Progenitor cell of endocrine pancreas (in vitro differentiated cells): ENCODE measurements around the gene ATOH8. TPM values are rescaled to one million over a fixed set of nuclear protein-coding genes. Genes with fewer than 3 reads are reported as not detected.

Source experiments
- DNase-seq: peaks from one replicate; pipeline ENCODE4 v3.0.0; 2021; ENCODE audit warnings: low spot score; ENCODE audit not compliant: unreplicated experiment
- H3K27ac Mint-ChIP-seq: 2 replicates; pipeline ENCODE4 v1.8.0; 2021; ENCODE audit warnings: mild to moderate bottlenecking, moderate library complexity, mixed read lengths
- H3K27me3 Mint-ChIP-seq: 2 replicates; pipeline ENCODE4 v1.8.0; 2021; ENCODE audit warnings: mixed read lengths
- H3K36me3 Mint-ChIP-seq: 2 replicates; pipeline ENCODE4 v1.8.0; 2022; ENCODE audit warnings: mixed read lengths; ENCODE audit not compliant: insufficient read depth
- H3K4me1 Mint-ChIP-seq: 2 replicates; pipeline ENCODE4 v1.8.0; 2021; ENCODE audit warnings: low read depth, mixed read lengths
- H3K4me3 Mint-ChIP-seq: 2 replicates; pipeline ENCODE4 v1.8.0; 2021; ENCODE audit warnings: low read depth, mild to moderate bottlenecking, moderate library complexity, mixed read lengths
- H3K9me3 Mint-ChIP-seq: 2 replicates; pipeline ENCODE4 v1.8.0; 2021; ENCODE audit warnings: low read depth, mixed read lengths
- CTCF ChIP-seq: fragments of 200-600 bp; sonication (generic); IDR thresholded peaks from one replicate; pipeline ENCODE4 v1.5.0; 2021; ENCODE audit warnings: antibody characterized with exemption, mild to moderate bottlenecking; ENCODE audit not compliant: unreplicated experiment
- total RNA-seq: library from RNA; stranded (reverse); gene quantifications from 2 replicates; pipeline ENCODE4 v1.2.1, GENCODE V29; 2021

The ATOH8 gene
- total RNA-seq, 1 donor from 2014 or later: 1.3 TPM

DNA sequence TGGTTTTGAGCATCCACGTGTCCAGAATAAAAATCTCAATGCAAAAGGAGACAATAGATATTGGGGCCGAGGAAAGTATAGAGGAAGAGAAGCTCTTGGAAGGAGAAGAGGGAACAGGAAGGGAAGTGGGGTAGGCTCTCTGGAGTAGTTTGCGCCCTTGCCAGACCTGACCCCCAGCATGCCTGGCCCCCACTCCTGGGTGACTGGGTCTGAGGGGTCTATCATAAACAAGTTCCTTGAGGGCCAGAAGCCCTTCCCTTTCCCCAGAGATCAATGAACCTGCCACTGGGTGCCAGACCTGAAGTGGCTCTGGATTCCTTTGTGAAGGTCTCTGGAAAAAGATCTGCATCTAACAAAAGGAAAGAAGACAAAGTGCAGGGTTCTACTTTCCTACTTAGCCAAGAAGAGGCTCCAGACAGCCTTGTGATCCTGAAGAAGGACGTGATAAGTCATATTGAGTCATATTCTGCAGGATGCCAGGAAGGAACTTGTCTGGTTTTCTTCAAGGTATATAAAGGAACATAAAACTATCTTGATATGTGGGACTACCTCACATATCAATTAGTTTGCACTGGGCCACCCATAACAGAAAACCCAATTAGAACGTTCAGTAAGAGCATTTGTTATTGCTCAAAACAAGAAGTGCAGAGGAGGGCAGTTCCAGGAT, 18.7 kb upstream of the ATOH8 start:
- Mint-ChIP-seq H3K4me1 (no peaks in the 10 kb centered on the region), H3K36me3 (no peaks in the 10 kb centered on the region), H3K4me3 (no peak overlapping the region), H3K27me3 (peaks cover 15% of the 10 kb centered on the region), H3K27ac (no peak overlapping the region), H3K9me3 (no peaks in the 10 kb centered on the region)
- TF ChIP-seq CTCF: no peak
- DNase-seq: no peak

- H3K27me3 Mint-ChIP-seq: peaks cover 15% of the 10 kb centered on the region
- H3K4me1 Mint-ChIP-seq: no peaks in the 10 kb centered on the region
- H3K9me3 Mint-ChIP-seq: no peaks in the 10 kb centered on the region
- H3K27ac Mint-ChIP-seq: no peak overlapping the region
- TF ChIP-seq CTCF: no peak
- DNase-seq: no peak
- no peak overlapping the region for H3K4me3 Mint-ChIP-seq
- H3K36me3 Mint-ChIP-seq: no peaks in the 10 kb centered on the region
These were observed 18.1 kb upstream of the ATOH8 start for GRCh38 chr2:85735691-85736090.

- no peak for DNase-seq
- peaks cover 22% of the 10 kb centered on the region for H3K27me3 Mint-ChIP-seq
- TF ChIP-seq CTCF: no peak
- no peaks in the 10 kb centered on the region for H3K36me3 Mint-ChIP-seq
- H3K27ac Mint-ChIP-seq: no peak overlapping the region
- H3K9me3 Mint-ChIP-seq: no peaks in the 10 kb centered on the region
- H3K4me1 Mint-ChIP-seq: peaks cover 5% of the 10 kb centered on the region
- H3K4me3 Mint-ChIP-seq: no peak overlapping the region
These were observed 17.1 kb upstream of the ATOH8 start for GRCh38 chr2:85736456-85737355.

DNA sequence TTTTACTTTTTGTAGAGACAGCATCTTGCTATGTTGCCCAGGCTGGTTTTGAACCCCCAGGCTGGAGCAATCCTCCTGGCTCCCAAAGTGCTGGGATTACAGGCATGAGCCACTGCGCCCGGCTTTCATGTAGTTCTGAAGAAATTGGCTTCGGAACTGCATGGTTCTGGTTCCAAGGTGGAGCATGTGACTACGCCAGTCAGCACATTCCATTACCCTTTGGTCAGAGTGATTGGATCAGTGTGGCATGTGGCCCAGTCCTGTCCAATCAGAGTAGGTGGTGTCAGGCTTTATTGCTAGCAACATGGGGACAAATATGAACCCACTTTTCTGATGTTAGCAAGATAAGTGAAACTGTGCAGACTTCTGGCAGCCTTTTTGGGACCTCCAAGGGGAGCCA, 16.3 kb upstream of the ATOH8 start:
- Mint-ChIP-seq H3K27ac (no peak overlapping the region), H3K4me3 (no peak overlapping the region), H3K4me1 (peaks cover 13% of the 10 kb centered on the region), H3K36me3 (no peaks in the 10 kb centered on the region), H3K9me3 (no peaks in the 10 kb centered on the region), H3K27me3 (peaks cover 22% of the 10 kb centered on the region)
- DNase-seq: no peak
- TF ChIP-seq CTCF: no peak

GRCh38 chr2:85737961-85738360, 15.8 kb upstream of the ATOH8 start:
- H3K4me3 Mint-ChIP-seq: no peak overlapping the region
- H3K27me3 Mint-ChIP-seq: peaks cover 22% of the 10 kb centered on the region
- peaks cover 17% of the 10 kb centered on the region for H3K4me1 Mint-ChIP-seq
- no peak for TF ChIP-seq CTCF
- H3K36me3 Mint-ChIP-seq: no peaks in the 10 kb centered on the region
- no peaks in the 10 kb centered on the region for H3K9me3 Mint-ChIP-seq
- no peak overlapping the region for H3K27ac Mint-ChIP-seq
- DNase-seq: no peak
